ENCODE measurements around the gene MYLK. TPM values are rescaled to one million over a fixed set of nuclear protein-coding genes. Genes with fewer than 3 reads are reported as not detected.

The MYLK gene
- polyA plus RNA-seq, 2 donors: 14.2 to 104 TPM

- H3K27me3 ChIP-seq (ENCODE audit: control insufficient read depth in 1 of 2, insufficient read depth in 2 of 2, low read length in 2 of 2): no peaks in the 10 kb centered on the region
- H3K27ac ChIP-seq (ENCODE audit: low read depth in 2 of 2, low read length in 1 of 2): peak overlapping the region; percentile 17 to 58
- 57 to 62% methylated on average over 6 of the region's 6 CpGs for whole genome bisulfite sequencing, 2 donors
- peak overlapping the region; percentile 19 to 50 for H3K4me3 ChIP-seq (ENCODE audit: low read depth in 1 of 2, low read length in 2 of 2)
- H3K4me1 ChIP-seq (ENCODE audit: control insufficient read depth in 2 of 2, insufficient read depth in 2 of 2, low read length in 1 of 2): peaks cover 3 to 4% of the 10 kb centered on the region in 2 donors
- no peaks in the 10 kb centered on the region for H3K9me3 ChIP-seq (ENCODE audit: control insufficient read depth in 2 of 2, insufficient read depth in 1 of 2, low read depth in 1 of 2, low read length in 1 of 2)
- H3K36me3 ChIP-seq (ENCODE audit: control insufficient read depth in 2 of 2, insufficient read depth in 2 of 2, low read length in 1 of 2): no peaks in the 10 kb centered on the region
Measured at GRCh38 chr3:123696808-123697207, 187.3 kb downstream of the MYLK start.

GRCh38 chr3:123695731-123696640, 188.1 kb downstream of the MYLK start:
- Histone ChIP-seq H3K27ac (ENCODE audit: low read depth in 2 of 2, low read length in 1 of 2) (peak overlapping the region; percentile 39 to 58), H3K4me3 (ENCODE audit: low read depth in 1 of 2, low read length in 2 of 2) (peak overlapping the region in 1 of 2 donors; percentile 50)
- WGBS, 2 donors: 55 to 63% methylated on average over 13 to 14 of the region's 14 CpGs

GRCh38 chr3:123695152-123695551, 189.0 kb downstream of the MYLK start:
- H3K4me3 ChIP-seq (ENCODE audit: low read depth in 1 of 2, low read length in 2 of 2): no peak overlapping the region
- 43 to 63% methylated on average over 2 of the region's 2 CpGs for WGBS, 2 donors

More at GRCh38 chr3:123695731-123696640, 188.1 kb downstream of the MYLK start:
- Histone ChIP-seq H3K9me3 (ENCODE audit: control insufficient read depth in 2 of 2, insufficient read depth in 1 of 2, low read depth in 1 of 2, low read length in 1 of 2) (no peaks in the 10 kb centered on the region), H3K4me1 (ENCODE audit: control insufficient read depth in 2 of 2, insufficient read depth in 2 of 2, low read length in 1 of 2) (peaks cover 3 to 4% of the 10 kb centered on the region in 2 donors), H3K36me3 (ENCODE audit: control insufficient read depth in 2 of 2, insufficient read depth in 2 of 2, low read length in 1 of 2) (no peaks in the 10 kb centered on the region), H3K27me3 (ENCODE audit: control insufficient read depth in 1 of 2, insufficient read depth in 2 of 2, low read length in 2 of 2) (no peaks in the 10 kb centered on the region)

GRCh38 chr3:123694366-123695087, 189.6 kb downstream of the MYLK start:
- no peaks in the 10 kb centered on the region for H3K36me3 ChIP-seq (ENCODE audit: control insufficient read depth in 2 of 2, insufficient read depth in 2 of 2, low read length in 1 of 2)
- H3K9me3 ChIP-seq (ENCODE audit: control insufficient read depth in 2 of 2, insufficient read depth in 1 of 2, low read depth in 1 of 2, low read length in 1 of 2): no peaks in the 10 kb centered on the region
- H3K4me3 ChIP-seq (ENCODE audit: low read depth in 1 of 2, low read length in 2 of 2): no peak overlapping the region
- peaks cover 3 to 4% of the 10 kb centered on the region in 2 donors for H3K4me1 ChIP-seq (ENCODE audit: control insufficient read depth in 2 of 2, insufficient read depth in 2 of 2, low read length in 1 of 2)
- 63% methylated on average over 6 of the region's 6 CpGs for WGBS, 2 donors
- no peaks in the 10 kb centered on the region for H3K27me3 ChIP-seq (ENCODE audit: control insufficient read depth in 1 of 2, insufficient read depth in 2 of 2, low read length in 2 of 2)
- peak overlapping the region; percentile 50 to 74 for H3K27ac ChIP-seq (ENCODE audit: low read depth in 2 of 2, low read length in 1 of 2)

More at GRCh38 chr3:123695152-123695551, 189.0 kb downstream of the MYLK start:
- Histone ChIP-seq H3K36me3 (ENCODE audit: control insufficient read depth in 2 of 2, insufficient read depth in 2 of 2, low read length in 1 of 2) (no peaks in the 10 kb centered on the region), H3K9me3 (ENCODE audit: control insufficient read depth in 2 of 2, insufficient read depth in 1 of 2, low read depth in 1 of 2, low read length in 1 of 2) (no peaks in the 10 kb centered on the region), H3K27ac (ENCODE audit: low read depth in 2 of 2, low read length in 1 of 2) (peak overlapping the region; percentile 50 to 74), H3K4me1 (ENCODE audit: control insufficient read depth in 2 of 2, insufficient read depth in 2 of 2, low read length in 1 of 2) (peaks cover 3 to 4% of the 10 kb centered on the region in 2 donors), H3K27me3 (ENCODE audit: control insufficient read depth in 1 of 2, insufficient read depth in 2 of 2, low read length in 2 of 2) (no peaks in the 10 kb centered on the region)

GRCh38 chr3:123693584-123694190, 190.4 kb downstream of the MYLK start:
- Histone ChIP-seq H3K27me3 (ENCODE audit: control insufficient read depth in 1 of 2, insufficient read depth in 2 of 2, low read length in 2 of 2) (no peaks in the 10 kb centered on the region), H3K4me3 (ENCODE audit: low read depth in 1 of 2, low read length in 2 of 2) (no peak overlapping the region), H3K27ac (ENCODE audit: low read depth in 2 of 2, low read length in 1 of 2) (peak overlapping the region; percentile 48 to 66), H3K9me3 (ENCODE audit: control insufficient read depth in 2 of 2, insufficient read depth in 1 of 2, low read depth in 1 of 2, low read length in 1 of 2) (no peaks in the 10 kb centered on the region), H3K36me3 (ENCODE audit: control insufficient read depth in 2 of 2, insufficient read depth in 2 of 2, low read length in 1 of 2) (no peaks in the 10 kb centered on the region), H3K4me1 (ENCODE audit: control insufficient read depth in 2 of 2, insufficient read depth in 2 of 2, low read length in 1 of 2) (peaks cover 3 to 4% of the 10 kb centered on the region in 2 donors)
- WGBS, 2 donors: 70 to 84% methylated on average over 2 of the region's 2 CpGs

- WGBS, 2 donors: 73 to 82% methylated on average over 13 of the region's 13 CpGs
- no peaks in the 10 kb centered on the region for H3K9me3 ChIP-seq (ENCODE audit: control insufficient read depth in 2 of 2, insufficient read depth in 1 of 2, low read depth in 1 of 2, low read length in 1 of 2)
- H3K4me1 ChIP-seq (ENCODE audit: control insufficient read depth in 2 of 2, insufficient read depth in 2 of 2, low read length in 1 of 2): peaks cover 3 to 4% of the 10 kb centered on the region in 2 donors
Measured at GRCh38 chr3:123692671-123693070, 191.5 kb downstream of the MYLK start.

GRCh38 chr3:123692041-123692440, 192.1 kb downstream of the MYLK start:
- WGBS, 2 donors: 61 to 69% methylated on average over 9 of the region's 9 CpGs
- Histone ChIP-seq H3K4me1 (ENCODE audit: control insufficient read depth in 2 of 2, insufficient read depth in 2 of 2, low read length in 1 of 2) (peaks cover 3 to 4% of the 10 kb centered on the region in 2 donors), H3K4me3 (ENCODE audit: low read depth in 1 of 2, low read length in 2 of 2) (no peak overlapping the region), H3K9me3 (ENCODE audit: control insufficient read depth in 2 of 2, insufficient read depth in 1 of 2, low read depth in 1 of 2, low read length in 1 of 2) (no peaks in the 10 kb centered on the region), H3K27ac (ENCODE audit: low read depth in 2 of 2, low read length in 1 of 2) (peak overlapping the region; percentile 12 to 45), H3K27me3 (ENCODE audit: control insufficient read depth in 1 of 2, insufficient read depth in 2 of 2, low read length in 2 of 2) (no peaks in the 10 kb centered on the region), H3K36me3 (ENCODE audit: control insufficient read depth in 2 of 2, insufficient read depth in 2 of 2, low read length in 1 of 2) (no peaks in the 10 kb centered on the region)

More at GRCh38 chr3:123692671-123693070, 191.5 kb downstream of the MYLK start:
- Histone ChIP-seq H3K36me3 (ENCODE audit: control insufficient read depth in 2 of 2, insufficient read depth in 2 of 2, low read length in 1 of 2) (no peaks in the 10 kb centered on the region), H3K4me3 (ENCODE audit: low read depth in 1 of 2, low read length in 2 of 2) (no peak overlapping the region), H3K27me3 (ENCODE audit: control insufficient read depth in 1 of 2, insufficient read depth in 2 of 2, low read length in 2 of 2) (no peaks in the 10 kb centered on the region), H3K27ac (ENCODE audit: low read depth in 2 of 2, low read length in 1 of 2) (peak overlapping the region; percentile 12 to 51)

- no peak overlapping the region for H3K27ac ChIP-seq (ENCODE audit: low read depth in 2 of 2, low read length in 1 of 2)
- H3K4me1 ChIP-seq (ENCODE audit: control insufficient read depth in 2 of 2, insufficient read depth in 2 of 2, low read length in 1 of 2): peaks cover under 1 to 2% of the 10 kb centered on the region in 2 donors
- no peaks in the 10 kb centered on the region for H3K9me3 ChIP-seq (ENCODE audit: control insufficient read depth in 2 of 2, insufficient read depth in 1 of 2, low read depth in 1 of 2, low read length in 1 of 2)
- H3K36me3 ChIP-seq (ENCODE audit: control insufficient read depth in 2 of 2, insufficient read depth in 2 of 2, low read length in 1 of 2): no peaks in the 10 kb centered on the region
- WGBS, 2 donors: 79 to 89% methylated on average over 3 of the region's 3 CpGs
- H3K27me3 ChIP-seq (ENCODE audit: control insufficient read depth in 1 of 2, insufficient read depth in 2 of 2, low read length in 2 of 2): no peaks in the 10 kb centered on the region
- no peak overlapping the region for H3K4me3 ChIP-seq (ENCODE audit: low read depth in 1 of 2, low read length in 2 of 2)
Measured at GRCh38 chr3:123689831-123690230, 194.3 kb downstream of the MYLK start.

- H3K27me3 ChIP-seq (ENCODE audit: control insufficient read depth in 1 of 2, insufficient read depth in 2 of 2, low read length in 2 of 2): no peaks in the 10 kb centered on the region
- peaks cover 0 to 3% of the 10 kb centered on the region in 2 donors for H3K4me1 ChIP-seq (ENCODE audit: control insufficient read depth in 2 of 2, insufficient read depth in 2 of 2, low read length in 1 of 2)
- WGBS, 2 donors: 78 to 83% methylated on average over 4 of the region's 4 CpGs
- no peak overlapping the region for H3K4me3 ChIP-seq (ENCODE audit: low read depth in 1 of 2, low read length in 2 of 2)
- no peaks in the 10 kb centered on the region for H3K9me3 ChIP-seq (ENCODE audit: control insufficient read depth in 2 of 2, insufficient read depth in 1 of 2, low read depth in 1 of 2, low read length in 1 of 2)
- H3K36me3 ChIP-seq (ENCODE audit: control insufficient read depth in 2 of 2, insufficient read depth in 2 of 2, low read length in 1 of 2): no peaks in the 10 kb centered on the region
- peak overlapping the region; percentile 33 to 40 for H3K27ac ChIP-seq (ENCODE audit: low read depth in 2 of 2, low read length in 1 of 2)
Measured at GRCh38 chr3:123688241-123688747, 195.8 kb downstream of the MYLK start.

Data from esophagus (tissue), 2 donors.